Loucy (cell line): Measurements from ENCODE around the gene ELF5.

ENCODE experiments used
- EZH2phosphoT487 ChIP-seq: fragments of 200-600 bp; IDR thresholded peaks from 2 replicates; pipeline ENCODE4 v1.6.1; 2018; ENCODE audit warnings: antibody characterized with exemption, mild to moderate bottlenecking, moderate library complexity, borderline replicate concordance
- TF ChIP-seq, protein P1 (sequence below): fragments of 200-600 bp; sonication (generic); conservative IDR thresholded peaks from 2 replicates; pipeline ENCODE4 v1.5.1; 2014; ENCODE audit warnings: mild to moderate bottlenecking, antibody characterized with exemption, low read length

DNA sequence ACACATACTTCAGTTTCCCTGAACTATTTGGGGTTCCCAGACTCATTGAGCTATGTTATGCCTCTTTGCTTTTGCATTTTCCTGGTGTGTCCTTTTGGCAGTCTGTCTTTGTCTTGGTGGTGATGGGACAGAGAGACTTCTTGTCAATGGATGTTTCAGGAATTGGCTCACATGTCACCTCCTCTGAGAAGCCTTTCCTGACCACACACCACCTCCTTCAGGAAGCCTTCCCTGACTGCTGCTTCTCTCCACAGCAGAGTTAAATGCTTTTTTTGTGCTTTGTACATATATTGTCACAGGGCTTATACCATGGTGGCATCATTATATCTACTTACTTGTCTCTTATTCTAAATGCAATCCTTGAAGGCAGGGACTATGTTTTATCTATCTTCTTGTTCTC lies 28.5 kb upstream of the ELF5 start:
- TF ChIP-seq, protein P1, sequence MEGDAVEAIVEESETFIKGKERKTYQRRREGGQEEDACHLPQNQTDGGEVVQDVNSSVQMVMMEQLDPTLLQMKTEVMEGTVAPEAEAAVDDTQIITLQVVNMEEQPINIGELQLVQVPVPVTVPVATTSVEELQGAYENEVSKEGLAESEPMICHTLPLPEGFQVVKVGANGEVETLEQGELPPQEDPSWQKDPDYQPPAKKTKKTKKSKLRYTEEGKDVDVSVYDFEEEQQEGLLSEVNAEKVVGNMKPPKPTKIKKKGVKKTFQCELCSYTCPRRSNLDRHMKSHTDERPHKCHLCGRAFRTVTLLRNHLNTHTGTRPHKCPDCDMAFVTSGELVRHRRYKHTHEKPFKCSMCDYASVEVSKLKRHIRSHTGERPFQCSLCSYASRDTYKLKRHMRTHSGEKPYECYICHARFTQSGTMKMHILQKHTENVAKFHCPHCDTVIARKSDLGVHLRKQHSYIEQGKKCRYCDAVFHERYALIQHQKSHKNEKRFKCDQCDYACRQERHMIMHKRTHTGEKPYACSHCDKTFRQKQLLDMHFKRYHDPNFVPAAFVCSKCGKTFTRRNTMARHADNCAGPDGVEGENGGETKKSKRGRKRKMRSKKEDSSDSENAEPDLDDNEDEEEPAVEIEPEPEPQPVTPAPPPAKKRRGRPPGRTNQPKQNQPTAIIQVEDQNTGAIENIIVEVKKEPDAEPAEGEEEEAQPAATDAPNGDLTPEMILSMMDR, result no peak
- no peak for TF ChIP-seq EZH2phosphoT487
